Metanephros (tissue), 2 donors: ENCODE measurements around the gene CORO2A. TPM values are rescaled to one million over a fixed set of nuclear protein-coding genes. Genes with fewer than 3 reads are reported as not detected.

ENCODE experiments used
- small RNA-seq: library from RNA; depleted of rRNA; stranded (forward); fragments of <200 nt; gene quantifications from one replicate; pipeline ENCODE3, GENCODE V24; 2014; ENCODE audit warnings: low replicate concordance
- total RNA-seq: library from RNA; depleted of rRNA; stranded (reverse); fragments of >200 nt; gene quantifications from one replicate; pipeline ENCODE4 v1.2.3, GENCODE V29; 2014

The CORO2A gene, protein sequence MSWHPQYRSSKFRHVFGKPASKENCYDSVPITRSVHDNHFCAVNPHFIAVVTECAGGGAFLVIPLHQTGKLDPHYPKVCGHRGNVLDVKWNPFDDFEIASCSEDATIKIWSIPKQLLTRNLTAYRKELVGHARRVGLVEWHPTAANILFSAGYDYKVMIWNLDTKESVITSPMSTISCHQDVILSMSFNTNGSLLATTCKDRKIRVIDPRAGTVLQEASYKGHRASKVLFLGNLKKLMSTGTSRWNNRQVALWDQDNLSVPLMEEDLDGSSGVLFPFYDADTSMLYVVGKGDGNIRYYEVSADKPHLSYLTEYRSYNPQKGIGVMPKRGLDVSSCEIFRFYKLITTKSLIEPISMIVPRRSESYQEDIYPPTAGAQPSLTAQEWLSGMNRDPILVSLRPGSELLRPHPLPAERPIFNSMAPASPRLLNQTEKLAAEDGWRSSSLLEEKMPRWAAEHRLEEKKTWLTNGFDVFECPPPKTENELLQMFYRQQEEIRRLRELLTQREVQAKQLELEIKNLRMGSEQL
- total RNA-seq, result 1.4 TPM

DNA sequence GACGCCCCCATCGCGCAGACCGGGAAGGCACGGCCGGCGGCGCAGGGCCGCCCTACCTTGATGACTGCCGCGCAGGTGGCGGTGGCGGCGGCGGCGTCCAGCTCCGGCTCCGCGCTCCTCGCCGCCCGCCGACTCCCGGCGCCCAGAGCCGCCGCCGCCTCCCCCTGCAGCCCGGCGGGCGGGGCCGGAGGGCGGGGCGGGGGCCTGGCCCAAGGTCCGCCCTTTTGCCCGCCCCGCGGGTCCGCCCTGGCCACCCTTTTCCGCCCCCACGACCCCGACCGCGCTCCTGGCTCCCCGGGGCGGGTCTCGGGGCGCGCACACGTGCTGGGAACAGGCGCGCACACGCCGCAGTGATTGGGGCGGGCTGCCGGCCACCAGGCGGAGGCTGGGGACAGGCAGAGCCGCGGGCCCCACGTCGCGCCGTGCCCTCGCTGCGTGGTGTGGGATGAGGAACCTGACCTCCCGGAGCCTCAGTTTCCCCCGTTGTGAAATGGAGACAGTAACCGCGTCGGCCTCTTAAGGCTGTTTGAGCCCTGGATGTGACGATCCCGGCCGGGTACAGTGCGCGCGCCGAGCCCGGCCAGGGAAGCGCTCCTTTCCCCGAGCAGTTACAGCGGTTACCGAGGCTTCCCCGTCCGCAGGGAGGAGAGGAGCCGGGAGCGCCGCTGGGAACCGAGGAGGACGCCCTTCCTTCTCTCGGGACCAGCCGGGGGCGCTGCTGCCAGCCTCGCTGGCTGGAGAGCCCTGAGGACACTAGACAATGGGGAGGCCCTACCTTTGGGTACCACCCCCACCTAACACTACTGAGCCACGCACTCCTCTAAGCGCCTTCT lies at the start of gene CORO2A:
Gene CORO2A, minus strand, starts transcription at position 135 of the 833 bp plus-strand sequence. CDS start 34,977 bp downstream, outside the sequence.

DNA sequence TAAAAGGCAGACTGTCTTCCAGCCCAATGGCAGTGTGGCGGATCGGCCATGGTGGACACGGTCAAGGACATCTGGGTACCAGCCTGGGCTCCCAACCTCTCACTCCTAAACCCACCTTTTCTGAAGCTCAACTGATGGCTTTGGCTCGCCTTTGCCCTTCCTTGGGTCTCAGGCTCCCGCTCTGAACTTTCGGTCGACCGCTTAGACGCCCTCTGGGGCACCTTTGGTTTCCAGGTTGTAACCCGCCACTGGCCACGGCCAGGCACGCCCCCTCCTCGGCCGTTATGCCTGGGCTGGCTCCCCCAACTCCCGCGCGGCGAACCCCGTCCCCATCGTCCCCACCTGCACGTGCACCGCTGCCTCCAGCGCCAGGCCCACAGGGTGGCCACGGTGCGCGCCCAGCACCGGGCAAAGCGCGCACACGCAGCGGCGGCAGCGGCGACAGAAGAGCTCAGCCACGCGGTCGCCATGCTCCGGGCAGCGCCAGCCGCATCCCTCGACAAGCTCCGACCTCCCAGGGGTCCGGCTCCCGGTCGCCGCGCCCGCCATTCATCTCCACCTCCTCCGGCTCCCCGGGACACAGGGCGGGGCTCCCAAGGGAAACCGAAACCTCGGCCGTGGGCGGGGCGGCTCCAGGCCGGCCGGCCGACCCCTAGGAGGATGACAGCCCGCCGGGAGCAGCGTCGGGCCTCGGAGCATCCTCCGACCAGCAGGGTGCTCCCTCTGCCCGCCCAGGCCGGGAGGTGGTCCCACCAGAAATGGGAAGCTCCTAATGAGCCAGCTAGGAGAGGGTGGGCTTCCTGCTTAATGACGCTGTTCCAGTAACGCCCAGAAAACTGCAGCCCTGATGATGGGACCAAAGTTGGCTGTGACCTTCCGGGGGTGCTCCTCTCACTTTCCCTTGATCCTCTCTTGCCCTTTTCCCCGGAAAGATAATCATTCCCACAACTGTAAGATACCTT lies 73.5 kb downstream of the CORO2A start, which contains the start of gene TRIM14:
Gene TRIM14, minus strand, starts transcription at position 583 of the 962 bp plus-strand sequence. Its CDS starts 34 bp downstream, at position 549.

Small RNAs within 50 kb of the gene (small RNA-seq; reads per million reads assigned to genes)
- gene MIR6854, result not detected
- gene RF00017, result not detected

Other genes starting within 250 kb of the CORO2A start
- gene ANP32B, start 209.3 kb downstream of the CORO2A start, total RNA-seq, result 21.8 TPM
- 26.4 TPM for gene NANS, start 135.9 kb downstream of the CORO2A start, total RNA-seq
- 4.3 TPM for gene TRIM14, start 73.4 kb downstream of the CORO2A start, total RNA-seq
- 6.7 TPM for gene TBC1D2, start 63.0 kb upstream of the CORO2A start, total RNA-seq